ENCODE results near the gene KCND1. TPM values are rescaled to one million over a fixed set of nuclear protein-coding genes. Genes with fewer than 3 reads are reported as not detected.
A peak's percentile ranks its signal among the peaks of the same experiment; 100 is the strongest.

The KCND1 gene
- total and polyA plus RNA-seq, 2 experiments from 2014 or later: 0.87 to 2.0 TPM

GRCh38 chrX:48919360-48919841, 52.2 kb downstream of the KCND1 start:
- Histone ChIP-seq H3K27ac (peak overlapping the region; percentile 66), H3K4me3 (no peak overlapping the region), H2AFZ (peak overlapping the region; percentile 12), H3K9me2 (replicated peaks; ENCODE audit: insufficient read depth) (no peaks in the 10 kb centered on the region), H3K9me3 (ENCODE audit: low read depth) (no peaks in the 10 kb centered on the region), H3K4me2 (peak overlapping the region; percentile 93), H3K27me3 (no peaks in the 10 kb centered on the region), H3K79me2 (no peaks in the 10 kb centered on the region), H3K36me3 (replicated peaks; ENCODE audit: insufficient read depth, low read depth) (no peaks in the 10 kb centered on the region), H3K4me1 (ENCODE audit: insufficient read depth) (no peaks in the 10 kb centered on the region), H4K20me1 (ENCODE audit: insufficient read depth, poor library complexity, severe bottlenecking) (no peaks in the 10 kb centered on the region)
- TF ChIP-seq CTCF (IDR thresholded peaks at IDR 0.05; ENCODE audit: poor library complexity) (no peak), EZH2 (IDR thresholded peaks at IDR 0.05; ENCODE audit: borderline replicate concordance) (no peak), EZH2phosphoT487 (IDR thresholded peaks at IDR 0.05; ENCODE audit: low read depth, severe bottlenecking, unreplicated experiment) (no peak)
- WGBS (ENCODE audit: low lambda C conversion rate, missing lambda C conversion rate): 24% methylated on average over 15 of the region's 15 CpGs
- no peak for DNase-seq (ENCODE audit: low spot score)

GRCh38 chrX:48918643-48919340, 52.9 kb downstream of the KCND1 start, which contains the start of gene PIM2:
Gene PIM2 (minus strand): TSS chrX:48919024. CDS start chrX:48918834, 190 bp downstream.
- Histone ChIP-seq H3K4me3 (peak within 1 kb of the TSS; percentile 59), H3K9me2 (replicated peaks; ENCODE audit: insufficient read depth) (no peaks in the 10 kb centered on the region), H3K79me2 (no peaks in the 10 kb centered on the region), H2AFZ (peak within 1 kb of the TSS; percentile 12), H3K36me3 (replicated peaks; ENCODE audit: insufficient read depth, low read depth) (no peaks in the 10 kb centered on the region), H3K9me3 (ENCODE audit: low read depth) (no peaks in the 10 kb centered on the region), H3K4me2 (peak within 1 kb of the TSS; percentile 93), H3K27ac (peak within 1 kb of the TSS; percentile 69), H3K27me3 (no peaks in the 10 kb centered on the region), H3K4me1 (ENCODE audit: insufficient read depth) (no peaks in the 10 kb centered on the region), H4K20me1 (ENCODE audit: insufficient read depth, poor library complexity, severe bottlenecking) (no peaks in the 10 kb centered on the region)
- no peak for TF ChIP-seq EZH2 (IDR thresholded peaks at IDR 0.05; ENCODE audit: borderline replicate concordance)
- TF ChIP-seq CTCF (IDR thresholded peaks at IDR 0.05; ENCODE audit: poor library complexity): no peak
- no peak for TF ChIP-seq EZH2phosphoT487 (IDR thresholded peaks at IDR 0.05; ENCODE audit: low read depth, severe bottlenecking, unreplicated experiment)
- DNase-seq (ENCODE audit: low spot score): peak; percentile 94
- WGBS (ENCODE audit: low lambda C conversion rate, missing lambda C conversion rate): 35% methylated on average over 42 of the region's 55 CpGs

GRCh38 chrX:48918301-48918642, 53.4 kb downstream of the KCND1 start:
- Histone ChIP-seq H3K36me3 (replicated peaks; ENCODE audit: insufficient read depth, low read depth) (no peaks in the 10 kb centered on the region), H3K4me2 (peak overlapping the region; percentile 93), H3K27me3 (no peaks in the 10 kb centered on the region), H2AFZ (peak overlapping the region; percentile 6), H4K20me1 (ENCODE audit: insufficient read depth, poor library complexity, severe bottlenecking) (no peaks in the 10 kb centered on the region), H3K79me2 (no peaks in the 10 kb centered on the region), H3K9me2 (replicated peaks; ENCODE audit: insufficient read depth) (no peaks in the 10 kb centered on the region), H3K4me1 (ENCODE audit: insufficient read depth) (no peaks in the 10 kb centered on the region), H3K27ac (peak overlapping the region; percentile 69), H3K9me3 (ENCODE audit: low read depth) (no peaks in the 10 kb centered on the region), H3K4me3 (peak overlapping the region; percentile 59)
- 32% methylated on average over 9 of the region's 23 CpGs for WGBS (ENCODE audit: low lambda C conversion rate, missing lambda C conversion rate)
- DNase-seq (ENCODE audit: low spot score): no peak
- no peak for TF ChIP-seq EZH2phosphoT487 (IDR thresholded peaks at IDR 0.05; ENCODE audit: low read depth, severe bottlenecking, unreplicated experiment)
